Fibroblast of lung (primary cell): ENCODE data around the gene SCFD2. TPM values are rescaled to one million over a fixed set of nuclear protein-coding genes. Genes with fewer than 3 reads are reported as not detected.
A peak's percentile ranks its signal among the peaks of the same experiment; 100 is the strongest.

Experiments
- DNase-seq, 2 donors: peaks; one replicate each; pipeline versions ENCODE4 v3.0.0 to v3.0.0-alpha.2; 2010; ENCODE audit warnings: low read depth in 2 of 2
- H2AFZ ChIP-seq: 2 replicates; pipeline ENCODE4 v1.5.1; 2012; ENCODE audit warnings: low read length, control low read depth, inconsistent platforms
- H3K27ac ChIP-seq: 2 replicates; pipeline ENCODE4 v1.5.1; 2011; ENCODE audit warnings: low read length, control low read depth; ENCODE audit not compliant: insufficient read depth
- H3K27me3 ChIP-seq: 2 replicates; pipeline ENCODE4 v1.5.1; 2011; ENCODE audit warnings: mild to moderate bottlenecking, low read length; ENCODE audit not compliant: control insufficient read depth, insufficient read depth
- H3K36me3 ChIP-seq: 2 replicates; pipeline ENCODE4 v1.5.1; 2011; ENCODE audit warnings: low read length; ENCODE audit not compliant: control insufficient read depth, insufficient read depth
- H3K4me1 ChIP-seq: 2 replicates; pipeline ENCODE4 v1.5.1; 2011; ENCODE audit warnings: low read length; ENCODE audit not compliant: control insufficient read depth, insufficient read depth; ENCODE audit errors: extremely low read depth
- H3K4me2 ChIP-seq: 2 replicates; pipeline ENCODE4 v1.5.1; 2011; ENCODE audit warnings: low read length, control low read depth; ENCODE audit not compliant: insufficient read depth; ENCODE audit errors: extremely low read depth
- H3K4me3 ChIP-seq, 4 experiments: fragments of 200-600 bp in 1 of 4; sonication (generic) in 1 of 4; replicated peaks in 1 of 4; 2 replicates each; pipeline ENCODE4 v1.5.1; 2011 to 2016; ENCODE audit warnings: low read length in 4 of 4, low read depth in 3 of 4, mild to moderate bottlenecking in 3 of 4, control low read depth in 2 of 4, inconsistent platforms in 1 of 4, mixed read lengths in 1 of 4; ENCODE audit not compliant: insufficient read depth in 1 of 4; ENCODE audit errors: control extremely low read depth in 1 of 4
- H3K79me2 ChIP-seq: 2 replicates; pipeline ENCODE4 v1.5.1; 2012; ENCODE audit warnings: mild to moderate bottlenecking, low read length, inconsistent platforms; ENCODE audit not compliant: control insufficient read depth, insufficient read depth
- H3K9ac ChIP-seq: 2 replicates; pipeline ENCODE4 v1.5.1; 2011; ENCODE audit warnings: mild to moderate bottlenecking, low read length, control low read depth; ENCODE audit not compliant: insufficient read depth
- H3K9me3 ChIP-seq: 2 replicates; pipeline ENCODE4 v1.5.1; 2012; ENCODE audit warnings: low read depth, low read length; ENCODE audit not compliant: control insufficient read depth, insufficient read depth
- H4K20me1 ChIP-seq: 2 replicates; pipeline ENCODE4 v1.5.1; 2011; ENCODE audit warnings: low read length; ENCODE audit not compliant: control insufficient read depth, insufficient read depth; ENCODE audit errors: extremely low read depth
- CTCF ChIP-seq, 2 donors: IDR thresholded peaks in 1 of 2; conservative IDR thresholded peaks in 1 of 2; 1 replicate in 1 of 2; 2 replicates in 1 of 2; pipeline ENCODE4 v1.5.1; 2011 to 2012; ENCODE audit warnings: low read length in 2 of 2, control low read depth in 1 of 2, inconsistent platforms in 1 of 2, low read depth in 1 of 2, mild to moderate bottlenecking in 1 of 2
- EZH2 ChIP-seq: IDR thresholded peaks from 2 replicates; pipeline ENCODE4 v1.5.1; 2012; ENCODE audit warnings: low read length, control low read depth, mild to moderate bottlenecking; ENCODE audit errors: missing control alignments
- polyA plus RNA-seq, 2 donors: library from polyadenylated mRNA; depleted of rRNA in 1 of 2; stranded (reverse) in 1 of 2; unstranded in 1 of 2; fragments of >200 nt; gene quantifications; 2 replicates each; pipeline ENCODE4 v1.2.1, GENCODE V29; 2011 to 2012; ENCODE audit warnings: missing spikeins in 1 of 2
- total RNA-seq: library from RNA; depleted of rRNA; stranded (reverse); fragments of >200 nt; gene quantifications from 2 replicates; pipeline ENCODE4 v1.2.1, GENCODE V29; 2014

The SCFD2 gene
- total and polyA plus RNA-seq, 2 donors (not counting 1 experiment from before 2014, with no cell fraction given): 16.2 to 23.1 TPM

GRCh38 chr4:53197772-53198142 lies 168.1 kb downstream of the SCFD2 start:
- no peak for TF ChIP-seq EZH2
- no peak for TF ChIP-seq CTCF (conservative IDR thresholded peaks at IDR 0.05 in 1 of 2, IDR thresholded peaks at IDR 0.05 in 1 of 2; ENCODE audit: low read depth in 1 of 2, low read length in 2 of 2)
- Histone ChIP-seq H3K4me3 (peak overlapping the region in 2 of 4 experiments; percentile 5 to 17), H4K20me1 (no peaks in the 10 kb centered on the region), H3K9me3 (no peaks in the 10 kb centered on the region), H3K27me3 (no peaks in the 10 kb centered on the region), H3K4me1 (peaks cover 2% of the 10 kb centered on the region), H3K9ac (no peak overlapping the region), H3K36me3 (no peaks in the 10 kb centered on the region), H3K4me2 (no peak overlapping the region), H3K79me2 (no peaks in the 10 kb centered on the region), H3K27ac (no peak overlapping the region), H2AFZ (no peak overlapping the region)
- peak in 1 of 2 donors; percentile 47 for DNase-seq

- Histone ChIP-seq H2AFZ (no peak overlapping the region), H3K4me1 (peaks cover 2% of the 10 kb centered on the region), H4K20me1 (no peaks in the 10 kb centered on the region), H3K9ac (no peak overlapping the region), H3K27ac (no peak overlapping the region), H3K9me3 (no peaks in the 10 kb centered on the region), H3K27me3 (no peaks in the 10 kb centered on the region), H3K4me3 (peak overlapping the region in 2 of 4 experiments; percentile 19 to 40), H3K4me2 (peak overlapping the region; percentile 81), H3K36me3 (no peaks in the 10 kb centered on the region), H3K79me2 (no peaks in the 10 kb centered on the region)
- peak; percentile 74 to 95 for DNase-seq
- no peak for TF ChIP-seq EZH2
- peak; percentile 62 to 65 for TF ChIP-seq CTCF (conservative IDR thresholded peaks at IDR 0.05 in 1 of 2, IDR thresholded peaks at IDR 0.05 in 1 of 2; ENCODE audit: low read depth in 1 of 2, low read length in 2 of 2)
Measured at GRCh38 chr4:53196882-53197771, 168.7 kb downstream of the SCFD2 start.

GRCh38 chr4:53195815-53196661 lies 169.8 kb downstream of the SCFD2 start:
- Histone ChIP-seq H3K36me3 (no peaks in the 10 kb centered on the region), H3K4me2 (peak overlapping the region; percentile 81), H3K9ac (no peak overlapping the region), H3K27me3 (no peaks in the 10 kb centered on the region), H3K79me2 (no peaks in the 10 kb centered on the region), H2AFZ (peak overlapping the region; percentile 19), H3K4me3 (peak overlapping the region; percentile 7 to 40 (median 20)), H3K4me1 (peaks cover 2% of the 10 kb centered on the region), H3K9me3 (no peaks in the 10 kb centered on the region), H4K20me1 (no peaks in the 10 kb centered on the region), H3K27ac (peak overlapping the region; percentile 52)
- no peak for TF ChIP-seq EZH2
- no peak for TF ChIP-seq CTCF (conservative IDR thresholded peaks at IDR 0.05 in 1 of 2, IDR thresholded peaks at IDR 0.05 in 1 of 2; ENCODE audit: low read depth in 1 of 2, low read length in 2 of 2)
- DNase-seq: peak; percentile 39 to 42
